VCaP (cell line): ENCODE results near the gene SPRR3.
A peak's percentile ranks its signal among the peaks of the same experiment; 100 is the strongest.
"Not testable (repeated sequence)": the region's sequence is repeated elsewhere in the genome, so short reads cannot be mapped to it uniquely, and the experiment has no call there.

ENCODE experiments used
- H3K27ac ChIP-seq: fragments of 450-650 bp; 2 replicates; pipeline ENCODE4 v1.5.1; 2017
- CTCF ChIP-seq: fragments of 450-650 bp; conservative IDR thresholded peaks from 2 replicates; pipeline ENCODE4 v1.5.1; 2017; ENCODE audit warnings: mild to moderate bottlenecking, moderate library complexity

Gene SPRR3

GRCh38 chr1:152998476-152998875 lies 3.1 kb upstream of the SPRR3 start:
- TF ChIP-seq CTCF, result no peak
- H3K27ac ChIP-seq, result peak overlapping the region; percentile 26; the same call in 1 of the 2 replicates

GRCh38 chr1:152999818-153000217 lies 1.7 kb upstream of the SPRR3 start:
- no peak overlapping the region for H3K27ac ChIP-seq
- no peak for TF ChIP-seq CTCF

GRCh38 chr1:153000294-153000693 lies 1.3 kb upstream of the SPRR3 start:
- H3K27ac ChIP-seq, result no peak overlapping the region
- TF ChIP-seq CTCF, result no peak

- not testable (repeated sequence) for H3K27ac ChIP-seq
These were observed 9.7 kb downstream of the SPRR3 start for GRCh38 chr1:153011235-153011758.

- not testable (repeated sequence) for H3K27ac ChIP-seq
These were observed 20.3 kb downstream of the SPRR3 start for GRCh38 chr1:153021829-153022228.

GRCh38 chr1:153022340-153022739 lies 20.8 kb downstream of the SPRR3 start:
- not testable (repeated sequence) for H3K27ac ChIP-seq

- H3K27ac ChIP-seq, result no peak overlapping the region
- no peak for TF ChIP-seq CTCF
These were observed 21.6 kb downstream of the SPRR3 start for GRCh38 chr1:153023109-153023508.

GRCh38 chr1:153024413-153024812 lies 22.9 kb downstream of the SPRR3 start:
- H3K27ac ChIP-seq, result no peak overlapping the region
- TF ChIP-seq CTCF, result no peak

GRCh38 chr1:153025797-153026196 lies 24.2 kb downstream of the SPRR3 start:
- no peak overlapping the region for H3K27ac ChIP-seq
- no peak for TF ChIP-seq CTCF
